ENCODE data around the gene MTERF4. TPM values are rescaled to one million over a fixed set of nuclear protein-coding genes. Genes with fewer than 3 reads are reported as not detected.

The MTERF4 gene
- total and polyA plus RNA-seq, 2 of the 13 experiments (the other 11 are each of a cell fraction or from before 2014, with no cell fraction given), result 50.5 to 59.8 TPM

DNA sequence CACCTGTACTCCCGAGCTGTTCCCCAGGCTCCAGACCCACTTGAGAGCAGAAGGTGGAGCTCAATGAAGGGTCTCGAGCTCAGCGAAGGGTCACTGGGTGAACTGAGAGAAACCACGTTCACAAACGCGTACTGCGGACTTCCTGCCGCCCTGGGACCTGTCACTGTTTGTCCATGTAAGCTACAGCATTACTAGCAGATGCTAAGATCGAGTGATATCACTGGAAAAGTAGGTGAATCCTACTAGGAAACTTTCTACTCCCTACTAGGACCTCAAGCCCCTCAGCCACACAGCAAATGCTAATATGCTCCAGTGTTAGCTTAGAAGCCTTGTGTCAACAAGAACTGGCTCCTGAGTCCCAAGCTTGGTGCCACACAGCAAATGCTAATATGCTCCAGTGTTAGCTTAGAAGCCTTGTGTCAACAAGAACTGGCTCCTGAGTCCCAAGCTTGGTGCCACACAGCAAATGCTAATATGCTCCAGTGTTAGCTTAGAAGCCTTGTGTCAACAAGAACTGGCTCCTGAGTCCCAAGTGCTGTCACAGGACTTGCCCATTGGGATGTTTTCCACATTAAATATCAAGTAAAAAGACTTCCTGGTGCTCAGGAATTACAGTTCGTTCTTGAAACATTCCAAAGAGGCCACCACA lies 8.8 kb downstream of the MTERF4 start (continued):
- TF ChIP-seq EP300 (IDR thresholded peaks at IDR 0.05; ENCODE audit: low read depth in 2 of 2, low read length in 2 of 2) (peak; percentile 92 to 96; a peak in 3 of 4 replicates), EP300 (CRISPR knock-in tag; IDR thresholded peaks at IDR 0.05; ENCODE audit: borderline replicate concordance) (peak; percentile 89), ZBTB7A (CRISPR knock-in tag; IDR thresholded peaks at IDR 0.05) (peak; percentile 39; the same call in 1 of the 2 replicates), SIN3A (IDR thresholded peaks at IDR 0.05; ENCODE audit: borderline replicate concordance, low read depth, low read length) (peak; percentile 44; the same call in 1 of the 2 replicates), SMYD3 (CRISPR knock-in tag; IDR thresholded peaks at IDR 0.05) (peak; percentile 72; the same call in 1 of the 2 replicates), SMAD3 (CRISPR knock-in tag; IDR thresholded peaks at IDR 0.05) (peak; percentile 77; the same call in 1 of the 2 replicates), ZNF788 (CRISPR knock-in tag; IDR thresholded peaks at IDR 0.05; ENCODE audit: borderline replicate concordance) (peak; percentile 83; the same call in 1 of the 2 replicates), NFYC (CRISPR knock-in tag; IDR thresholded peaks at IDR 0.05) (peak; percentile 35; the same call in 1 of the 2 replicates)
- TF ChIP-seq, protein P1, sequence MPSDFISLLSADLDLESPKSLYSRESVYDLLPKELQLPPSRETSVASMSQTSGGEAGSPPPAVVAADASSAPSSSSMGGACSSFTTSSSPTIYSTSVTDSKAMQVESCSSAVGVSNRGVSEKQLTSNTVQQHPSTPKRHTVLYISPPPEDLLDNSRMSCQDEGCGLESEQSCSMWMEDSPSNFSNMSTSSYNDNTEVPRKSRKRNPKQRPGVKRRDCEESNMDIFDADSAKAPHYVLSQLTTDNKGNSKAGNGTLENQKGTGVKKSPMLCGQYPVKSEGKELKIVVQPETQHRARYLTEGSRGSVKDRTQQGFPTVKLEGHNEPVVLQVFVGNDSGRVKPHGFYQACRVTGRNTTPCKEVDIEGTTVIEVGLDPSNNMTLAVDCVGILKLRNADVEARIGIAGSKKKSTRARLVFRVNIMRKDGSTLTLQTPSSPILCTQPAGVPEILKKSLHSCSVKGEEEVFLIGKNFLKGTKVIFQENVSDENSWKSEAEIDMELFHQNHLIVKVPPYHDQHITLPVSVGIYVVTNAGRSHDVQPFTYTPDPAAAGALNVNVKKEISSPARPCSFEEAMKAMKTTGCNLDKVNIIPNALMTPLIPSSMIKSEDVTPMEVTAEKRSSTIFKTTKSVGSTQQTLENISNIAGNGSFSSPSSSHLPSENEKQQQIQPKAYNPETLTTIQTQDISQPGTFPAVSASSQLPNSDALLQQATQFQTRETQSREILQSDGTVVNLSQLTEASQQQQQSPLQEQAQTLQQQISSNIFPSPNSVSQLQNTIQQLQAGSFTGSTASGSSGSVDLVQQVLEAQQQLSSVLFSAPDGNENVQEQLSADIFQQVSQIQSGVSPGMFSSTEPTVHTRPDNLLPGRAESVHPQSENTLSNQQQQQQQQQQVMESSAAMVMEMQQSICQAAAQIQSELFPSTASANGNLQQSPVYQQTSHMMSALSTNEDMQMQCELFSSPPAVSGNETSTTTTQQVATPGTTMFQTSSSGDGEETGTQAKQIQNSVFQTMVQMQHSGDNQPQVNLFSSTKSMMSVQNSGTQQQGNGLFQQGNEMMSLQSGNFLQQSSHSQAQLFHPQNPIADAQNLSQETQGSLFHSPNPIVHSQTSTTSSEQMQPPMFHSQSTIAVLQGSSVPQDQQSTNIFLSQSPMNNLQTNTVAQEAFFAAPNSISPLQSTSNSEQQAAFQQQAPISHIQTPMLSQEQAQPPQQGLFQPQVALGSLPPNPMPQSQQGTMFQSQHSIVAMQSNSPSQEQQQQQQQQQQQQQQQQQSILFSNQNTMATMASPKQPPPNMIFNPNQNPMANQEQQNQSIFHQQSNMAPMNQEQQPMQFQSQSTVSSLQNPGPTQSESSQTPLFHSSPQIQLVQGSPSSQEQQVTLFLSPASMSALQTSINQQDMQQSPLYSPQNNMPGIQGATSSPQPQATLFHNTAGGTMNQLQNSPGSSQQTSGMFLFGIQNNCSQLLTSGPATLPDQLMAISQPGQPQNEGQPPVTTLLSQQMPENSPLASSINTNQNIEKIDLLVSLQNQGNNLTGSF (CRISPR knock-in tag; IDR thresholded peaks at IDR 0.05), result peak; percentile 43; the same call in 1 of the 2 replicates
- TF ChIP-seq, protein P2, sequence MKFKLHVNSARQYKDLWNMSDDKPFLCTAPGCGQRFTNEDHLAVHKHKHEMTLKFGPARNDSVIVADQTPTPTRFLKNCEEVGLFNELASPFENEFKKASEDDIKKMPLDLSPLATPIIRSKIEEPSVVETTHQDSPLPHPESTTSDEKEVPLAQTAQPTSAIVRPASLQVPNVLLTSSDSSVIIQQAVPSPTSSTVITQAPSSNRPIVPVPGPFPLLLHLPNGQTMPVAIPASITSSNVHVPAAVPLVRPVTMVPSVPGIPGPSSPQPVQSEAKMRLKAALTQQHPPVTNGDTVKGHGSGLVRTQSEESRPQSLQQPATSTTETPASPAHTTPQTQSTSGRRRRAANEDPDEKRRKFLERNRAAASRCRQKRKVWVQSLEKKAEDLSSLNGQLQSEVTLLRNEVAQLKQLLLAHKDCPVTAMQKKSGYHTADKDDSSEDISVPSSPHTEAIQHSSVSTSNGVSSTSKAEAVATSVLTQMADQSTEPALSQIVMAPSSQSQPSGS (CRISPR knock-in tag; IDR thresholded peaks at IDR 0.05), result peak; percentile 88
- TF ChIP-seq, protein P3, sequence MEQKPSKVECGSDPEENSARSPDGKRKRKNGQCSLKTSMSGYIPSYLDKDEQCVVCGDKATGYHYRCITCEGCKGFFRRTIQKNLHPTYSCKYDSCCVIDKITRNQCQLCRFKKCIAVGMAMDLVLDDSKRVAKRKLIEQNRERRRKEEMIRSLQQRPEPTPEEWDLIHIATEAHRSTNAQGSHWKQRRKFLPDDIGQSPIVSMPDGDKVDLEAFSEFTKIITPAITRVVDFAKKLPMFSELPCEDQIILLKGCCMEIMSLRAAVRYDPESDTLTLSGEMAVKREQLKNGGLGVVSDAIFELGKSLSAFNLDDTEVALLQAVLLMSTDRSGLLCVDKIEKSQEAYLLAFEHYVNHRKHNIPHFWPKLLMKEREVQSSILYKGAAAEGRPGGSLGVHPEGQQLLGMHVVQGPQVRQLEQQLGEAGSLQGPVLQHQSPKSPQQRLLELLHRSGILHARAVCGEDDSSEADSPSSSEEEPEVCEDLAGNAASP (CRISPR knock-in tag; IDR thresholded peaks at IDR 0.05; ENCODE audit: borderline replicate concordance), result peak; percentile 68; the same call in 1 of the 2 replicates
- TF ChIP-seq, protein P4, sequence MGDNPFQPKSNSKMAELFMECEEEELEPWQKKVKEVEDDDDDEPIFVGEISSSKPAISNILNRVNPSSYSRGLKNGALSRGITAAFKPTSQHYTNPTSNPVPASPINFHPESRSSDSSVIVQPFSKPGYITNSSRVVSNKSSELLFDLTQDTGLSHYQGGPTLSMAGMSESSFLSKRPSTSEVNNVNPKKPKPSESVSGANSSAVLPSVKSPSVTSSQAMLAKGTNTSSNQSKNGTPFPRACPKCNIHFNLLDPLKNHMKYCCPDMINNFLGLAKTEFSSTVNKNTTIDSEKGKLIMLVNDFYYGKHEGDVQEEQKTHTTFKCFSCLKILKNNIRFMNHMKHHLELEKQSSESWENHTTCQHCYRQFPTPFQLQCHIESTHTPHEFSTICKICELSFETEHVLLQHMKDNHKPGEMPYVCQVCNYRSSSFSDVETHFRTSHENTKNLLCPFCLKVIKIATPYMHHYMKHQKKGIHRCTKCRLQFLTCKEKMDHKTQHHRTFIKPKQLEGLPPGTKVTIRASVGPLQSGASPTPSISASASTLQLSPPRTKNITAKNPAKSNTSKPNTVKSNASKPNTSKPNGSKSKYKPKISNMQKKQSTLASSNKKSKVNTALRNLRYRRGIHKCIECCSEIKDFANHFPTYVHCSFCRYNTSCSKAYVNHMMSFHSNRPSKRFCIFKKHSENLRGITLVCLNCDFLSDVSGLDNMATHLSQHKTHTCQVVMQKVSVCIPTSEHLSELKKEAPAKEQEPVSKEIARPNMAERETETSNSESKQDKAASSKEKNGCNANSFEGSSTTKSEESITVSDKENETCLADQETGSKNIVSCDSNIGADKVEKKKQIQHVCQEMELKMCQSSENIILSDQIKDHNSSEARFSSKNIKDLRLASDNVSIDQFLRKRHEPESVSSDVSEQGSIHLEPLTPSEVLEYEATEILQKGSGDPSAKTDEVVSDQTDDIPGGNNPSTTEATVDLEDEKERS (CRISPR knock-in tag; IDR thresholded peaks at IDR 0.05), result peak; percentile 39; the same call in 1 of the 2 replicates
